ENCODE measurements around the gene ST6GALNAC1. TPM values are rescaled to one million over a fixed set of nuclear protein-coding genes. Genes with fewer than 3 reads are reported as not detected.

Gene ST6GALNAC1
- total RNA-seq, 1 donor from 2014 or later = not detected

DNA sequence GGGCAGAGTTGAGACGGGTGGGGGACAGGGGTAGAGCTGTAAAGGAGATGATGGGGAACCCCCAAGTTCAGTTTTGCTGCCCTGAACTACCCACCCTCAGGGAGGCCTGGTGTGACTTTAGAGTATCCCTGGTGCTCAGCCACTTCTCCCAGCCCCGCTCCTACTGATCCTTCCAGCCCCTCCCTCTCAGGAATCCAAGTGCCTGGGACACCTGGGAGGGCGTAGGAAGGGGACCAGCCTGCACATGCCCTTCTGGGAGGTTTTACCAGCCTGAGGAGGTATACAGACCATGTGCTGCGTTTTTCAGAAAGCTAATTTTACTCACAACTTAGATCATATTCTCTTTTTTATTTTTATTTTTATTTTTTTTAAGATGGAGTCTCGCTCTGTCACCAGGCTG is 62.0 kb downstream of the ST6GALNAC1 start:
- no peak for DNase-seq (ENCODE audit: low spot score)

DNA sequence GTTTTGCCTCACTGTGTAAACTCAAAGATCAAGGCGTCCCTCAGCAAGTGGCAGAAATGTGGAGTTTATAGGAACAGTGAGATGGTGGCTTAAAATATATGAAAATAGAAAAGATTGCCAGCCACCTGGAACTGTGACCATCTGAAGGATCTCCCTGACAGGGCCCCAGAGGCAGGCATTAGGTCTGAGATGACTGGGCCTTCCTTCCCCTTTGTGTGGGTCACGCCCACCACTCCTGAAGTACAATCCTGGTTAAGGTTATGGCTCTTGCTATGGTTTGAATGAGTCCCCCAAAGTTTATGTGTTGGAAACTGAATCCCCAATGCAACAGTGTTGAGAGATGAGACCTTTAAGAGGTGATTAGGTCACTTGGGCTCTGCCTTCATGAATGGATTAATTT is 64.3 kb downstream of the ST6GALNAC1 start:
- no peak for DNase-seq (ENCODE audit: low spot score)

GRCh38 chr17:76578376-76578775 is 65.2 kb downstream of the ST6GALNAC1 start:
- peak; percentile 73 for DNase-seq (ENCODE audit: low spot score)

GRCh38 chr17:76577876-76578275 is 65.7 kb downstream of the ST6GALNAC1 start:
- no peak for DNase-seq (ENCODE audit: low spot score)

- no peak for DNase-seq (ENCODE audit: low spot score)
These were observed 67.4 kb downstream of the ST6GALNAC1 start for GRCh38 chr17:76576189-76576588.

DNA sequence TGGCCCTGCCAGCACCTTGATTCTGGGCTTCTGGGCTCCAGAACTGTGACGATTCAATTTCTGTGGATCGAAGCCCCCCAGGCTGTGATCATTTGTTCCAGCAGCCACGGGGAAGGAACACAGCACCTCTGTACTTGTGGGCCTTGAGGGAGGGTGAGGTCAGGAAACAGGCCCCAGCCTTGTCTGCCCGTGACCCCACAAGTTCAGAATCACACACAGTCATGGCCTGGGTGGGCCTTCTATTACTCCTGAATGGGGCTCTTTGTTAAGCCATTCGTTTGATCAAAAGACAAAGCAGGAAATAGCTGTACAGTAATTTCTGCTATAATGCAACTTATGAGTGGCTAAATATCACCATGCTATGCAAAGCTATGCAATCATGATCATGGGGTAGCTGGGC is 68.0 kb downstream of the ST6GALNAC1 start:
- no peak for DNase-seq (ENCODE audit: low spot score)

Other genes starting within 250 kb of the ST6GALNAC1 start
- gene UBE2O, start 190.6 kb downstream of the ST6GALNAC1 start, total RNA-seq (ENCODE audit: insufficient read depth, low replicate concordance) = 13.5 TPM
- gene AANAT, start 176.2 kb downstream of the ST6GALNAC1 start, total RNA-seq (ENCODE audit: insufficient read depth, low replicate concordance) = not detected
- 21.4 TPM for gene RHBDF2, start 142.3 kb downstream of the ST6GALNAC1 start, total RNA-seq (ENCODE audit: insufficient read depth, low replicate concordance)
- 0.24 TPM for gene CYGB, start 106.0 kb downstream of the ST6GALNAC1 start, total RNA-seq (ENCODE audit: insufficient read depth, low replicate concordance)
- 1.9 TPM for gene PRCD, start 103.7 kb downstream of the ST6GALNAC1 start, total RNA-seq (ENCODE audit: insufficient read depth, low replicate concordance)
- not detected for gene ST6GALNAC2, start 57.9 kb downstream of the ST6GALNAC1 start, total RNA-seq (ENCODE audit: insufficient read depth, low replicate concordance)
- gene MXRA7, start 67.2 kb upstream of the ST6GALNAC1 start, total RNA-seq (ENCODE audit: insufficient read depth, low replicate concordance) = 321 TPM
- 40.4 TPM for gene JMJD6, start 82.8 kb upstream of the ST6GALNAC1 start, total RNA-seq (ENCODE audit: insufficient read depth, low replicate concordance)
- gene METTL23, start 83.1 kb upstream of the ST6GALNAC1 start, total RNA-seq (ENCODE audit: insufficient read depth, low replicate concordance) = 16.9 TPM
- gene SRSF2, start 93.6 kb upstream of the ST6GALNAC1 start, total RNA-seq (ENCODE audit: insufficient read depth, low replicate concordance) = 70.5 TPM
- gene MFSD11, start 94.4 kb upstream of the ST6GALNAC1 start, total RNA-seq (ENCODE audit: insufficient read depth, low replicate concordance) = 55.9 TPM
- gene MGAT5B, start 224.6 kb upstream of the ST6GALNAC1 start, total RNA-seq (ENCODE audit: insufficient read depth, low replicate concordance) = not detected